Middle frontal gyrus (tissue), 1 donor: ENCODE data around the gene ZNF3.
"Not testable (repeated sequence)": the region's sequence is repeated elsewhere in the genome, so short reads cannot be mapped to it uniquely, and the experiment has no call there.

Experiments used
- DNase-seq: peaks from one replicate; pipeline ENCODE4 v3.0.0-alpha.2; 2015; ENCODE audit warnings: low spot score; ENCODE audit errors: extremely low spot score

ZNF3 gene

DNA sequence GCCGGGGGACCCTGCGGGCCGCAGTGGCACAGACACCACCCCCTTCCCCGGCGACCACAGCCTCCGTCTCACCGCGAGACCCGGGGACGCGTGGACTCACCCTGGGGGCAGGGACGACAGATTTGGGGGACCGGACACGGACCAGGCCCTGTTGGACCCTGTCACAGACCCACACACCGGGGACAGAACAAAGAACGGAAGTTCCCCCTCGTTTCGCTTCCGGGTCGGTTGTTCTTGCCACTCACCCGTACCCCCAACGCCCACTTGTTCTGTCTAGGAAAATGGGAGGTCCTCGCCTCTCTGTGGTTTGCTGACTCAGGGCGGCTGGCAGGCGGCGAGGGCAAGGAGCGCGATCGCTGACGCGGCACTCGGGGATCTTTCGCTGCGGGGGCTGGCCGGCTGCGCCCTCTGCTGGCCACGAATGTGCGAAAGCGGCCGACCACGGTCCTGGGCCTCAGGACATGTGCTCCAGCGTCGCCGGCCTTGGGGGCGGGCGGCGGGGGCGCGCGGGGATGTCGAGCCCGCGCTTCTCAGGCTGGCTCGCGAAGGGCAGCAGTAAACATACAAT lies at the start of gene ZNF3:
ZNF3 (minus strand) TSS at position 189 of the 568 bp plus-strand sequence. CDS start 4,366 bp downstream, outside the sequence.
- peak; percentile 98 for DNase-seq

DNA sequence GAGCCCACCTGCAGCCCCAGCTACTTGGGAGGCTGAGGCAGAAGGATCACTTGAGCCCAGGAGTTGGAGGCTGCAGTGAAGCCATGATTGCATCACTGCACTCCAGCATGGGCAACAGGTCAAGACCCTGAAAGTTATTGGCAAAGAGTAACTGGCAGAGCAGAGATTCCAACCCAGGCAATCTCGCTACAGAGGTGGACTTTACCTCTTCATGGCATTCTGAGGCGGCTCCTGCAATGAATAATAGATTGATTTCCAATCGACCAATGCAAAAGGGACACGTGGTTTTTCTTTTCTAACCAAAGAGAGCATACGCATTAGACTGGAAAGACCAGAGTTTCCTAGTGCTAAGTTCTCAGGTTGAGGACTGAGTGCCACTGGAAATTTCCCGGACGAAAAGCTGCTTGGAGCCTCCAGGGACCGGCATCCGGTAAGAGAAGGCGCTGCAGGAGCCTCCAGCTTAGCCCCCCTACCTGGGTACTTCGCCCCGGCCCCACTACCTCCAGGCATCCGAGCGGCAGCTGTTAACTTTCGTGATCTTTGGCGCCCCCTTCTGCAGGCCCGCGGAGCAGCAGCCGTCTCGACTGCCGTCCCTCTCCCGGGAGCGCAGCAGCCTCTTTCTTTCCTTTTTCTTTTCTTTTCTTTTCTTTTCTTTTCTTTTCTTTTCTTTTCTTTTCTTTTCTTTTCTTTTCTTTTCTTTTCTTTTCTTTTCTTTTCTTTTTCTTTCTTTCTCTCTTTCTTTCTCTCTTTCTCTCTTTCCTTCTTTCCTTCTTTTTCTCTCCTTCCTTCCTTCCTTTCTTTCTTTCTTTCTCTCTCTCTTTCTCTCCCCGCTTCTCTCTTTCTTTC lies 49.3 kb upstream of the ZNF3 start:
- no peak for DNase-seq

DNA sequence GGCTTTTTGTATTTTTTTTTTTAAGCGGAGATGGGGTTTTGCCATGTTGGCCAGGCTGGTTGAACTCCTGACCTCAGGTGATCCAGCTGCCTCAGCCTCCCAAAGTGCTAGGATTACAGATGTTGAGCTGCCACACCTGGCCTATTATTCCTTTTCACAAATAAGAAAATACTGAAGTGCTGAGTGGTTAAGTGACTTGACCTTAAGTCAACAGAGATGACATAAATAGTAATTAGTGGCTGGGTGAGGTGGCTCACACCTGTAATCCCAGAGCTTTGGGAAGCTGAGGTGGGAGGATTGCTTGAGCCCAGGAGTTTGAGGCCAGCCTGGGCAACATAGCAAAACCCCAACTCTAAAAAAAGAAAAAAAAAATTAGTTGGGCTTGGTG lies 48.7 kb upstream of the ZNF3 start:
- DNase-seq = not testable (repeated sequence)

DNA sequence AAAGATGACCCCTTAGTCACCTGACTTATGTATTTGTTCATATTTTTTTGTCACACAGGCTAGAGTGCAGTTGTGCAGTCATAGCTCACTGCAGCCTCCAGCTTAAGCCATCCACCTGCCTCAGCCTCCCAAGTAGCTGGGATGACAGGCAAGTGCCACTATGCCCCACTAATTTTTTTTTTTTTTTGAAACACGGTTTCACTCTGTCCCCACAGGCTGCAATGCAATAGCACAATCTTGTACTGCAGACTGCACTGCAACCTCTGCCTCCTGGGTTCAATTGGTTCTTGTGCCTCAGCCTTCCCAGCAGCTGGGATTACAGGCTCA lies 47.1 kb upstream of the ZNF3 start:
- DNase-seq = no peak

DNA sequence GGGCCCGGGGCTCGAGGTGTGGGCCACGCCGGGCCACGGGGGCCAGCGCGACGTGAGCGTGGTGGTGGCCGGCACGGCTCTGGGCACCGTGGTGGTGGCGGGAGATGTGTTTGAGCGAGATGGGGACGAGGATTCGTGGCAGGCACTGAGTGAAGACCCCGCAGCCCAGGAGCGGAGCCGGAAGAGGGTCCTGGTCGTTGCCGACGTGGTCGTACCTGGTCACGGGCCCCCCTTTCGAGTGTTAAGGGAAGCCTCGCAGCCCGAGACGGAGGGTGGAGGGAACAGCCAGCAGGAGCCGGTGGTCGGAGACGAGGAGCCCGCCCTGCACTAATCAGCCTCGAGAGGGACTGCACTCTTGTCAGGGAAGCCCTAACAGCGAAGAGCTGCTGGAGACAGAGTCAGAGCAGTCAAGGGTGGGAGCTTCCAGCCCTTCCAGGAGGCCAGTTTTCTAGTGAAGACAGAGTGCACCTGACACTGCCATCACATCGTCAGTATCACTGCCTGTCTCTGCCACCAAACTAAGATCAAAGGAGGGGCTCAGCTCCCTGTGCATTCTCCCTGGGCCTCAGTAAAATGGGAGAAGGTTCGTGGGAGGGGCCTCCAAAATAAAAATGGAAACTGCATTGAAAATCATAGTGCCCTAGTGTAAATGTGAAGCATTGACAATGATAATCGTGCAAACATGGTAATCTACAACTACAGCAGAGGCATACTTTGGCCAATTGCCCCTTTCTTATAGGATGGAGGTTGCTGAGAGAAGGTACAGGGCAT lies 46.5 kb upstream of the ZNF3 start:
- no peak for DNase-seq

DNA sequence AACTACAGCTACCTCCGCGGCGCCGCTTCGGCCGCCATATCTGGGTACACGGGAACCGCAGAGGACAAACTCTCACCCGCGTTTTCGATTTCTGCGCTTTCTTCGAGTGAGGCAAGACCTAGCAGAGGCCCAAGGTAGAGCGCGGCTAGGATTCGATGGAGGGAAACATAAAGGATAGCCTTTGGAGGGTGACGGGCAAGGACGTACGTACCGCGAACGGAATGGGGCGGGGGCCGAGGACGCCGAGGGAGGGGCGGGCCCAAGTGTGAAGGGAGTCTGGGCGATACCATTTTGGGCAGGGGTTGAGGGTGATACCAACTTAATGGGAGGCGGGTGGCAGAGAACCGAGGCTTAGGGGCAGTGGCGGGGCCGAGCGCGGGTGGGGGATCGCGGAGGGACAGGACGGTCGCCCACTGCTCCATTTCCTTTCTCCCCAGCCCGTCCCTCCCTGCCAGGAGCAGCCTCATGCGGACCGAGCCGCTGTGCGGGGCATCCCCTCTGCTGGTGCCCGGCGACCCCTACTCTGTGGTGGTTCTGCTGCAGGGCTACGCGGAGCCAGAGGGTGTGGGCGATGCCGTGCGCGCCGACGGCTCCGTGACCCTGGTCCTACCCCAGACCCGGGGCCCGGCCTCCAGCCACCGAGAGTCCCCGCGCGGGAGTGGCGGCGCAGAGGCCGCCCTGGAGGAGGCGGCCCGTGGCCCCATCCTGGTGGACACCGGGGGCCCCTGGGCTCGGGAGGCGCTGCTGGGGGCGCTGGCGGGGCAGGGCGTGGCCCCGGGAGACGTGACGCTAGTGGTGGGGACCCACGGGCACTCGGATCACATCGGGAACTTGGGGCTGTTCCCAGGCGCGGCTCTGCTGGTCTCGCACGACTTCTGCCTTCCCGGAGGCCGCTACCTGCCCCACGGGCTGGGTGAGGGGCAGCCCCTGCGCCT lies 45.7 kb upstream of the ZNF3 start, which contains the start of gene MBLAC1:
MBLAC1 (plus strand) TSS at position 37 of the 935 bp plus-strand sequence; CDS start at position 466, 429 bp downstream.
- DNase-seq = peak; percentile 73

DNA sequence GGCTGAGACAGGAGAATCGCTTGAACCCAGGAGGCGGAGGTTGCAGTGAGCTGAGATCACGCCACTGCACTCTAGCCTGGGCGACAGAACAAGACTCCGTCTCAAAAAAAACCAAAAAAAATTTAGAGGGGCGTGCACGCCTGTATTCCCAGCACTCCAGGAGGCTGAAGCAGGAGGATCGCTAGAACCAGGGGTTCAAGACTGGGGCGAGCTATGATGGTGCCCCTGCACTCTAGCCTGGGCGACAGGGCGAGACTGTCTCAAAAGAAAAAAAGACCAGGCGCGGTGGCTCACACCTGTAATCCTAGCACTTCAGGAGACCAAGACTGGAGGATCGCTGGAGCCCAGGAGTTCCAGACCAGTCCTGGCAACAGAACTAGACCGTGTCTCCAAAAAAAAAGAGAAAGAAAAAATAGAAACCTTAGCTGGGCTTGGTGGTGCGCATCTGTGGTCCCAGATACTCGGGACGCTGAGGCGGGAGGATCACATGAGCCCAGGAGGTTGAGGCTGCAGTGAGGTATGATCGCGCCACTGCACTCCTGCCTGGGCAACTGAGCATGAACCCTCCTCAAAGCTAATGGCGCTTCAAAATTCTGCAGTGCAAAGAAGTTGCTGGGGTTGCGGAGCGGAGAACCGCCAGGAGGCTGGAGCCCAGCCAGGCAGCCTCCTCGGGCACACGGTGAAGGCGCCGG lies 44.9 kb upstream of the ZNF3 start:
- no peak for DNase-seq

DNA sequence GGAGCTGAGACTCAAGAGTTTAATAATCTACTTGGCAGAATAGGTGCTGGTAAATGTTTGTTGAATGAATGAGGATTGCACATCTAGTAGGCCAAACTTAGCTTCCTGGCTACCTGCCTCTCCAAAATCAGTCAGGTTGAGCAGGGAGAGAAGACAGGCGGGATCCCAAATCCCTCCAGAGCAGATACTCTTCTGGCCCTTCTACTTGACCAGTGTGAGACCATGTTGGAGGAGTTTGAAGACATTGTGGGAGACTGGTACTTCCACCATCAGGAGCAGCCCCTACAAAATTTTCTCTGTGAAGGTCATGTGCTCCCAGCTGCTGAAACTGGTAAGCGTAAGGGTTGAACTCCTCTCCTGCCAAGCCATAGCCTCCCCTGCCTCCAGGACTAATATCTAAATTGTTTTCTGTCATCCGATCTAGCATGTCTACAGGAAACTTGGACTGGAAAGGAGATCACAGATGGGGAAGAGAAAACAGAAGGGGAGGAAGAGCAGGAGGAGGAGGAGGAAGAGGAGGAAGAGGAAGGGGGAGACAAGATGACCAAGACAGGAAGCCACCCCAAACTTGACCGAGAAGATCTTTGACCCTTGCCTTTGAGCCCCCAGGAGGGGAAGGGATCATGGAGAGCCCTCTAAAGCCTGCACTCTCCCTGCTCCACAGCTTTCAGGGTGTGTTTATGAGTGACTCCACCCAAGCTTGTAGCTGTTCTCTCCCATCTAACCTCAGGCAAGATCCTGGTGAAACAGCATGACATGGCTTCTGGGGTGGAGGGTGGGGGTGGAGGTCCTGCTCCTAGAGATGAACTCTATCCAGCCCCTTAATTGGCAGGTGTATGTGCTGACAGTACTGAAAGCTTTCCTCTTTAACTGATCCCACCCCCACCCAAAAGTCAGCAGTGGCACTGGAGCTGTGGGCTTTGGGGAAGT lies 43.0 kb upstream of the ZNF3 start:
- DNase-seq = no peak

DNA sequence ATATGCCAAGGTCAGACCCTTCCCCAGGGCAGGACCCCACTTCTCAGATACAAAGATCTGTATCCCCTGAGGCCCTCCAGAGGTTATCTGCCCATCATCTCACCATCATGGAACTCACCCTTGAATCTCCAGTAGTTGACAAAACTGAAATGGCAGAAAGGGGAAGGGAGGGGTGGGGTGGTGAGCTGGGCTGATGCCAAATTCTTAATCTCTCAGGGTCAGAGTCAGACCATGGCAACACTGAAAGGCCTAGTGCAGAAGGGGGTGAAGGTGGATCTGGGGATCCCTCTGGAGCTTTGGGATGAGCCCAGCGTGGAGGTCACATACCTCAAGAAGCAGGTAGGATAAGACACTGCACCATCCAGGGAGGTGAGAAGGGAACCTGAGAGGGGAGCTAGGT lies 41.0 kb upstream of the ZNF3 start:
- DNase-seq = no peak

DNA sequence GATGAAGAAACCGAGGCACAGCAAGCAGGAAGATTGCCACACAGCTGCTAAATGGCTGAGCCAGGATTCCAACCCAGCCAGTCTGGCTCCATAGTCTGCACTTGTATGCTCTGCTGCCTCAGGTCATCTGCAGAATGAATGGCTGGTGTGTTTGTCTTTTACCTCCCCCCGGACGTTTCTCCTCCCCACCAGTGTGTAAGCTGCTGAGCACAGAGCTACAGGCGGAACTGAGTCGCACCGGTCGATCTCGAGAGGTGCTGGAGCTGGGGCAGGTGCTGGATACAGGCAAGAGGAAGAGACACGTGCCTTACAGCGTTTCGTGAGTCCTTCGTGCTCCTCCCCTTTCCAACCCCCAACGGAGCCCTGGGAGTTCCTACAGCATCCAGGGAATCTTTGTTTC lies 40.5 kb upstream of the ZNF3 start:
- DNase-seq = no peak

DNA sequence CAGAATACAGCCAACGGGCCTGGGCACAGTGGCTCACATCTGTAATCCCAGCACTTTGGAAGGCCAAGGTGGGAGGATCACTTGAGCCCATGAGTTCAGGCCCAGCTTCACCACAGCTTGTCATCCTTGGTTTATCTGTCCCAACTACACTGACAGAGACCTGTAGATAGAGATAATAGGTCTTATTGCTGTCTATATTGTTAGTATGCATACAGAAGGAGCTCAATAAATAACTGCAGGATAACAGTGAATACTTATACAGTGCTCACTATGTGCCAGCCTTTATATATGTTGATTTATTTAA lies 39.2 kb upstream of the ZNF3 start:
- no peak for DNase-seq

DNA sequence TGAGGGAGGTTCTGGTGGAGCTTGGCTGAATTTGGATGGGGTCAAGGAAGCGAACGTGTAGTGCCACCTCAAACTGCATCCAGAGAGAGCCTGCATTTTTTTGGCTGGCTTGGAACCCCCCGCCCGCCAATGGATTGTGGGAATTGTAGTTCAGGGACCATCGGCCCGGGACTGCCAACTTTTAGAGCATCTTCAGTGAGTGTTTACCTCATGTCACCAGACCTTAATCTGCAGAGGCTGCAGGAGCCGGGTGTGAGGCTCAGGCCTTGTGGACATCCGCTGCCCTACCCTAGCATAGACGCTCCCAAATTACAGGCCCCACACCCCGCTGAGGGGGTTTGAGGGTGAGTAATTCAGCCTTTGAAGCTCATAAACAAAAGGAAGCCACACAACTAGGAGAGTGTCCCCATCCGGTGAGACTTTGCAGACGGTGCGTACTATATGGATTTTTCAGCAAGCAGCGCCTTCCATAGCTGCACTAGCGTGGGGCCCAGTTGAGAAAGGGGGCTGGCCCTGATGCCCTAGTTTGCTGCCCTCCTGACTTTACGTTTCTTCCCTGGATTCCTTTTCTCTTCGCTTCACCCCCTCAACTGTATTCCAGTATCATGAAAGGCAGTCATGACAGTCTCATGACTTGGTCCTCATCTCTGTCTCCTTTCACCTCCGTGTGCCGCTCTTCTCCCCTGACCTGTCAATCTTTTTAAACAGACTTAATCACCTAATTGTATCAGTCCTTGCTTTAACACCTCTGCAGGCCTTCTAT lies 38.6 kb upstream of the ZNF3 start:
- peak; percentile 54 for DNase-seq

DNA sequence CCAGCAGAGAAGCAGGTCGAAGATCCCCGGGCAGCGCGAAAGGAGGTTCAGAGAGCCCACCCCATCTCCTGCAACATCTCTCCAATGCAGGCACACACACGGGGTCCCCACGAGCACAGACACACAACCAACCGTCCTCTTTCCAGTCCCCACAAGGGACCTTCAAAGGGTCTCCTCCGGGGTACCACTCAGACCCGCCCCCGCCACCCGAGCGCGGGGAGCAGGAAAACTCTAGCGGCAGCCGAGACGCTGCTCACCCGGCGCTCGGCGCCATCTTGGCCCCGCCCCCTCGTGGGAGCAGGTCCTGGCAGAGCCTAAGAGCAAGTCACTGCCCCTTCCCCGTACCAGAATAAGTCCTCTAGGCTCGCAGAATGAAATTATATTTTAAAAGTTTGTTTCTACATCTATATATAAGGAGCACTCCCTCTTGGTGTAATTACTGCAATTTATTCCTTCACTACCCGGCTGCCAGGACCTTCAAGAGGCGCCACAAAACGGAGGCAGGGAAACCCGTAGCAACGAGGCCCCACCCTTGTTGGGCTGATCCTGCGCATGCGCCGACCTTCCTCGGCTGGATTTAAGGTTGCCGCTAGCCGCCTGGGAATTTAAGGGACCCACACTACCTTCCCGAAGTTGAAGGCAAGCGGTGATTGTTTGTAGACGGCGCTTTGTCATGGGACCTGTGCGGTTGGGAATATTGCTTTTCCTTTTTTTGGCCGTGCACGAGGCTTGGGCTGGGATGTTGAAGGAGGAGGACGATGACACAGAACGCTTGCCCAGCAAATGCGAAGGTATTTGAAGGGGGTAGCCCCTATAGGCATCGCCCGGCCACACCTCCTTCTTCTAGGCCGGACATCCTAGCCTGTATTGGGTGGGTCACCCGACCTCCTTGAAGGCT lies 37.8 kb upstream of the ZNF3 start, which contains the start of the genes CNPY4 and TAF6:
CNPY4 (plus strand) TSS at position 563 of the 898 bp plus-strand sequence; CDS start at position 674, 111 bp downstream.
TAF6 (minus strand) TSS at position 287 of the 898 bp plus-strand sequence. CDS start 5,149 bp downstream, outside the sequence.
- peak; percentile 86 for DNase-seq

DNA sequence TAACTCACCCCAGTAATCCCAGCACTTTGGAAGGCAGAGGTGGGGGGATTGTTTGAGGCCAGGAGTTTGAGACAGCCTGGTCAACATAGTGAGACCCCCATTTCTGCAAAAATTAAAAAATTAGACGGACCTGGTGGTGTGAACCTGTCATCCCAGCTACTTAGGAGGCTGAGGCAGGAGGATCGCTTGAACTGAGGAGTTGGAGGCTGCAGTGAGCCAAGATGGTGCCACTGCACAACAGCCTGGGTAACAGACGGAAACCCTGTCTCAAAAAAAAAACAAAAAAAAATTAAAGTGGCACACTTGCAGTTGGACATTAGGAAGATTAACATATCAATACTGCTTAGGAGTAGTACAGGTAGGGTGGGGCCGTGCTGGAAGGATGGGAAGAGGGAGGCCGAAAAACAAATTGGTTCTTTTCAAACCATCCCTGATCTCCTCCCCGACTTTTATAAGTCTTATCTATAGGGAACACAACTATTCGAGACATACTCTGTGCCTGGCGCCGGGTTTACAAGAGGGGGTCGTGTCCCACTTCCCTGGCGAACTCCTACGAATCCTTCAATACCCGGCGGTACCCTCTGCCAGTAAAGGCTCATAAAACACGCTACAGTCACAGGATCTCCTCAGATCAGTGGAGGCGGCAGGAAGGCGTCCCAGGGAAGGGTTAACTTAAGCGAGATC lies 37.0 kb upstream of the ZNF3 start:
- no peak for DNase-seq

DNA sequence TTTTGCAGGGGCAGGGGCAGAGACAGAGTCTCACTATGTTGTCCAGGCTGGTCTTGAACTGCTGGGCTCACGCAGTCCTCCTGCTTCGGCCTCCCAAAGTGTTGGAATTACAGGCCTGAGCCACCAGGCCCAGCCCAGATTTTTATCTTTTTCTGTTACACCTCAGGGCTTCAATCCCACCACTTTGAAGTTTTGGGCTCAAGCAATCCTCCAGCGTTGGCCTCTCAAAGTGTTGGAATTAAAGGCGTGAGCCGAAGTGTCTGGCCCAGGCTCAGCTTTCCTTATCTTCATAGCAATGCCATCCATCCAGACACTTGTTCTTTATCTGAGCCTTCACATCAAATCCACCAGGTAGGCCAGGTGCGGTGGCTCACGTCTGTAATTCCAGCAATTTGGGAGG lies 33.5 kb upstream of the ZNF3 start:
- no peak for DNase-seq

DNA sequence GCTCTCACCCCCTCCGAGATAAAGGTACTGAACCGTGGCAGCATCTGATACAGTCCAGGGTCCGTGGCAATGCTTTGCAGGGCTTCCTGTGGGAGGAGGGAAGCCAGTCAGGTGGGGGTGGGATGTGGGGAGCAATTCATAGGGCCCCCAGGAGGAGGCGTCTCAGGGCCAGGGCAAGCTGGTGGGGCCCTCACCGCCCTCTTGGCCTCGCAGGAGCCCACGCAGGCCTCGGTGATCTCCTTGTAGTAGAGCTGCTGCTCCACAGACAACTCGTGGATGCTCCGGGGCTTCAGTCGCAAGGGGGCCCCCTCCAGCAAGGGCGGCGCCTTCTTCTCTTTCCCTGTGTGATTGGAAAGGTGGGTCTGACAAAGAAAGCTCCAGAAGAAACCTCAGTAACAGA lies 30.4 kb upstream of the ZNF3 start:
- no peak for DNase-seq

DNA sequence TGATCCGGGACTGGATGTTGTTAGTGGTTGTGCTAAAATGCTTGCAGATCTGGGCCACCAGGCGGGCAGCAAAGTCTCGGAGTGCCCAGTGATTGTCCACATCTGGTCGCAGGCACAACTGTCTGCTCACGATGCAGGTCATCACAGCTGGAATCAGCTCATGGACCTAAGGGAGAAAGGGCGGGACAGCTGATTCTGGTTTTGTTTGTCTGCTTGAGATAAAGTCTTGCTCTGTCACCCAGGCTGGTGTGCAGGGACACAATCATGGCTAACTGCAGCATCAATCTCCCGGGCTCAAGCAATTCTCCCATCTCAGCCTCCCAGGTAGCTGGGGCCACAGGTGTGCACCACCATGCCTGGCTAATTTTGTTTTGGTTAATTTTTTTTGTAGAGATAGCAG lies 29.6 kb upstream of the ZNF3 start:
- no peak for DNase-seq
